HG02884 (cell line): ENCODE data around the gene GALNT9.

ENCODE experiments used
- ATAC-seq: cut with Tn5 transposase; IDR thresholded peaks from one replicate; pipeline ENCODE4 v1.9.1; 2021; ENCODE audit warnings: mild to moderate bottlenecking, moderate library complexity; ENCODE audit not compliant: unreplicated experiment

The GALNT9 gene

DNA sequence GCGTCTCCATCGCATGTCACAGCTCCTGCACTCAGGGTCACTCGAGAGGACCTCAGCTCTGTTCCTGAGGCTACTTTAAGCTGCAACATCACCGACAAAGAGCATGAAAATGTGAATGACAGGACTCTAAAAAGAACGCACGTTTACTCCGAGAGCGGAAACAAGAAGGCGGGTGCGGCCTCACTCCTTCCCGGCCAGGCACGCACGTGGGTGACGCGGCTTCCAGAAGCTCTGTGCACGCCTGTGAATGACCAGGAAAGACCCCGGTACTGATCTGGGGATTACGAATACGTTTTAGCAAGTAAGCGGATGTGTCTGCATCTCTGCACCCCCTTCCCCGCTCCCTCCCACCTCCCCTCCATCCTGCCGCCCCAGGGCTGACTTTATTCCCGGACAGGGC lies 15.2 kb upstream of the GALNT9 start:
- ATAC-seq: no peak

DNA sequence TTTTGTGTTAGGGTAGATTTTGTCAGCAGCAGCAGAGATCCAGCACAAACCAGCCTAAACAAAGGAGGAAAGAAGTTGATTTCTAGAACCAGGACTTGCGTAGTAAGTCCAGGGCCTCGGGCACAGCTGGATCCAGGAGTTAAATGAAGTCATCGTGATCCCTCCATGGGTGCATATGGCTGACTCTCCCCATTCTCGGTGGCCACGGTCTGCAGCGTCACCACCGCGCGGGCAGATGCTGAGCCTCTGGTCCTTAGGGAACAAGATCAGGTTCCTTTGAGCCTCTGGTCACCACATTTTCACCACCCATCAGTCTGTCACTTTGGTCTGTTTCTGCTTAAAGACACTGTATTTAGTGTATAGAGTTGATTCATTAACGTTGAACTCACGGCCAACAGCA lies 14.8 kb upstream of the GALNT9 start:
- no peak for ATAC-seq

- no peak for ATAC-seq
Measured at GRCh38 chr12:132343294-132344004, 14.1 kb upstream of the GALNT9 start.

GRCh38 chr12:132342251-132343227 lies 13.2 kb upstream of the GALNT9 start:
- no peak for ATAC-seq

DNA sequence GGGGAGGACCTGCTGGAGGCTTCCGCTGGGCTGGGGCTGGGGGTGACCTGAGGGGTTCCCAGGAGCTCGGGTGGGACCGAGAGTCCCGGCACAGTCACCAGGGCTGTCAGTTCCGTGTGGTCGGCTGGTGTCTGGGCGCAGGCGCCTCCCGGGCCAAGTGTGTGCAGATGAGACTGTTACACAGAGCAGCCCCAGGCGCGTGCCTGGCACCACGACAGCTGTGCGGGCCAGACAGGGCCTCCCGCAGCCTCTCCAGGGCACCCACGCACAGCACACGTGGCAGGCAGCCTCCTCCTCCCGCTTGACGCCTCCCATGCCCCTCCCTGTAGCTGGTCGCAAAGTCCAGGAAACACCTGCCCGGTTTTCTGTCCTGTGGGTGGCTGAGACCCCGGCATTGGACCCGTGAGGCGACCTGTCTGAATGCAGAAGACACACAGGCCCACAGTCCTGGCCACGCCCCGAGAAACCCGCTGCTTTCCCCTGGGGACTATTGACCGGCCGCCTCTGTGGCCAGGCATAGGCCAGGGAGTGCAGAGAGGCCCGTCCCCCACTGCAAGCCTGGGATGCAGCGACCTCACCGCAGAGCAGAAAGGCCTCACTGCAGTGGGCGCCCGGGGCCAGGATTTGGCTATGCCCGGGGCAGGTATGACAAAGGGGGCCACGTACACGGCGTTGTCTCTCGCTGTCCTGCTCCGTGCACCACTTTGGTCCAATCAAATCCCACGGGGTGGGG lies 12.1 kb upstream of the GALNT9 start:
- no peak for ATAC-seq

DNA sequence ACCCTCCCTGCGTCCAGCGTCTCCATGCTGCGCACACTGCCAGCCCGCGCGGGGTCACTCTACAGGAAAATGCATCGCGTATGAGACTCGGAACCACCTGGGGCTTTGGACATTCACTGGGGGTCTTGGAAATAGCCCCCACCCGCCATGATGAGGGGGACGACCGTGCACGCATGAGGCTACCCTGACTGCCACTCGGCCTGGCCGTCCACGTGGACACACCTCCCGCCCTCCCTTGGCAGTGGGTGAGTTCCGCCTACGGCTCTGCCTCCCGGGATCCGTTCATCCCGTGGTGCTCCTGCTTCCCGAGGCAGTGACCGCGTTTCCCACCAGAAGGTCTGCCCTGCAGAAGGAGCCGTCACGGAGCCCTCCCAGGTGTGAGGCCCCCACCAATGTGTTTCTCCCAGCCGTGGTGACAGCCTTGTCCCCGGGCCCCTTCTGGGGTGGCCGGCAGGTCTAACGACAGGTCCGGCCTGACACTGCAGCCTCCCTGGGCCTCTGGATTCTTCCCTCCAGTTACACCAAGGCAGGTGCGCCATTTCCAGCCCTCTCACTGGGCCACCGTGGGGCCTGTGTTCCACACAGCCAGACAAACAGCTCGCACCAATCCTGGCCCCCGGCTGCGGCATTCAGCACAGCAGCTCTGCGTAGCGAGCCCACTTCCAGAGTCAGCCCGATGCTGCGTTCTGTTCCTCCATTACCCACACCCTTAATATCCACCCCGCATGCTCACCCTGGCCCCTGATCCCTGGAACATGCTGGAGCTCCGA lies 11.1 kb upstream of the GALNT9 start:
- ATAC-seq: no peak

GRCh38 chr12:132339856-132340255 lies 10.5 kb upstream of the GALNT9 start:
- ATAC-seq: no peak

DNA sequence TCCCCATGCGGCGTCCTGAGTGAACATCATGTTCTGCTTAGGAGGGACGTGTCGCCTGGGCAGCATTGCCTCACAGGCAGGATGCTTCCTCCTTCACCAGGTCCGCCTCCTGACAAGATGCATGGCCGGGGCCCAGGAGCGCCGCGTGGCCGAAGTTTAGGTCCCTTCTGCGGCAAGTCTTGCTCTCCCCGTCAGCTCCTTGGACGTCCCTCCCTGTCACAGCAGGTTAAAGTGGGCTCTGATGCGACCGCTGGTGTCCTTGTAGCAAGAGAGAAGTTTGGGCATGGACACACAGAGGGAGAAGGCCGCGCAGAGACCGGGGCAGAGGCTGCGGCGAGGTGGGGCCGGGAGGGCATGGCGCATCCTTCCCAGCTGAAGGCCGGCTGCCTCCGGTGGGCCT lies 9.4 kb upstream of the GALNT9 start:
- ATAC-seq: no peak

DNA sequence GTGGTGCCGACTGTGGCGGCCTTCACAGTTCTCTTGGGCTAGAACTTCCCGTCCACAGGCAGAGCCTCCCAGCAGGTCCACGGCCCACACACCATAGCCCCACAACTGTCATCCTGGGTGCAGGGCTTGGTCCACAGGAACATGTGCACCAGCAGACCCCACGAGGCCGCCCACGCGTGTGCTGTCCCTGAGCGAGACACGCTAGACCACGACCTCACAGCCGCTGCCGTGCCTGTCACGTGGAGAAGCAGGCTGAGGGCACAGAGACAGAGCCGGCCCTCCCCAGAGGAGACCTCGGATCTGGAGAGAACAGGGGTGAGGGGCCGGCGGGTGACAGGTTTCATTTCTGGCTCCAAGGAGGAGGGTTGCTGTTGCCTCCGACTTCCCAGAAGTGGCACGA lies 8.9 kb upstream of the GALNT9 start:
- ATAC-seq: no peak

DNA sequence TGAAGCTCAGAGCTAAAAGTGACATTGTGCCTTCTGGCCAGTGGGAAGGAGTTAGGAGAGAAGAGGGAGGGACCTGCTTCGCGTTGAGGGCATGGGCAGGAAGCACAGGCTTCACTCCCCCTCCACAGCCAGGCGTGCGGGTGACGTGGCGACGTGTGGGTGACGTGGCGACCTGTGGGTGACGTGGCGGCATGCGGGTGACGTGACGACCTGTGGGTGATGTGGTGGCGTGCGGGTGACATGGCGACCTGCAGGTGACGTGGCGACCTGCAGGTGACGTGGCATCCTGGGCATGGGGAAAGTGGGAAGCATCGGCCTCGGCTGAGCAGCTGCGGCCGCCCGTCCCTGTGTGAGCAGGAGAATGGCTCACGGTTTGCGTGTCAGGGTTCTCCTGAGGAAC lies 8.2 kb upstream of the GALNT9 start:
- no peak for ATAC-seq

DNA sequence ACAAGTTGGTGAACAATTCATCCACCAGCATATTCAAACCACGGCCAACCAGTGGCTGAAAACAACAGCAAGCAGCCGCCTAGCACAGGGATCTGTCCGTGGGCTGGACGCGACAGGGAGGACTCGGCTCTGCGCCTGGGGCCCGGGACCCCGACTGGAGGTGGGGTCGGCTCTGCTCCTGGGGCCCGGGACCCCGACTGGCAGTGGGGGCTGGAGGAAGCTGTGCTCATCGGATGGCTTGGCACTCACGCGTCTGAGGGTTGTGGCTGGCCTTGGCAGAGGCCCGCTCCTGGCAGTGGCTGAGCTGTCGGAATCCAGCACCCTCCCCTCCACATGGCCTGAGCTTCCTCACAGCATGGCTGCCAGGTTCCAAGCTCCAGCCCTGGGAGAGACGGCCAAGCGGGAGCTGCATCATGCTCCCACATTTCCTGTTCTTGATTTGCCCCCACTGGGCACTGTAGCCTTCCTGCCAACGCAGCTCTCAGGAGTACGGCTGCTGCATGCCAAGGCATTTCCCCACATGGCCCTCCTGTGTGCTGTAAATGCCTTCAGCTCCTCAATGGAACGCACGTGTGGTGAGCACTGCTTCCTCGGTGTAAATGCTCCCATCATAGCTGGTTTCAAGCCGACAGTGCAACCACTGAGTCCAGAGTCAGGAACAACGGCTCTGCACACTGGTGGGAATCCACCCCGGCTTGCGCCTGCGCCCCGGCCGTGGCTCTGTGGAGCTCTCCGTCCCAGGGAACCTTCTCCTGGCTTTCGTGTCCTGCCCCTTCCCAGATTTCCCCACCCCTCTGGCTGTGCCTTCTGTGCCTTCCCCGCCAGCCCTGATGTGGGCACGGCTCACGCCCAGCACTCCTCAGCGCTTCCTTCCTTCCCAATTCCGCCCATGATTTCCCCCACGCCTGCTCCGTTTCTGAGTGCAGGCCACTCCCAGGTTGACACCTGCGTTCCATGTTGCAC lies 7.3 kb upstream of the GALNT9 start:
- no peak for ATAC-seq

DNA sequence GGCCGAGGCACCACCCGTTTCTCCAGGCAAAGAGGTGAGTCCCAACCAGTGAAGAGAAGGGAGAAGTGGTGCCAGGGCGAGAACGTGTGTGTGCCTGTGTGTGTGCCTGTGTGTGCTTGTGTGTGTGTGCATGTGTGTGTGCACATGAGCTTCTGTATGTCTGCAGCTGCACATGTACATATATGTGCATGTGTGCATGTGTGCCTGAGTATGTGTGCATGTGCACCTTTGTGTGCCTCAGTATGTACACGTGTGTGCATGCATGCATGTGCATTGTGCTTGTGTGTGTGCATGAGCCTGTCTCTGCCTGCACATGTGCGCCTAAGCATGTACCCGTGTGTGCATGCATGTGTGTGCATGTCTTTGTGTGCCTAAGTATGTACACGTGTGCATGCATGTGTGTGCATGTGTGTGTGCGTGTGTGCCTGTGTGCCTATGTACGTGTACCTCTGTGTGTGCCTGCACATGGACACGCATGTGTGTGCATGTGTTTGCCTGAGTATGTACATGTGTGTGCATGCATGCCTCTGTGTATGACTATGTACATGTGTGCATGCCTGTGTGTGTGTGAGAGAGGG lies 5.9 kb upstream of the GALNT9 start:
- no peak for ATAC-seq

- no peak for ATAC-seq
Measured at GRCh38 chr12:132333766-132334165, 4.4 kb upstream of the GALNT9 start.

DNA sequence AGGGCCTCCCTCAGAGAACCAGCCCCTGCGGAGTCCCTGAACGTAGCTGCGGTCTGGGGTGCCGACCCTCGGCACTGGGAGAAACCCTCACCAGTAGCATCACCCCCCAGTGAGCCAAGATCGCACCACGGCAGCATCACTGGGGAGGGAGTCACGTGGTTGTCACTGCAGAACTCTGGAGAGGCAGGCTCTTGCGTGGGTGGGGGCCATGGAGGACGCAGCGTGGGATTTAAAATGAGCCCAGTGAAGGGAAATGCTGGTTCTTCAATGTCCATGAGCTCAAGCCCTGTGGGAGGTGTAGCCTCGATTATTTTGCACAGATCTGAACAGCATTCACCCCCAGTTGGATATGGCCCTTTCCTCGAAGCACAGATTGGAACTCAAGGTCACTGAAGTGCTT lies 3.9 kb upstream of the GALNT9 start:
- ATAC-seq: no peak

DNA sequence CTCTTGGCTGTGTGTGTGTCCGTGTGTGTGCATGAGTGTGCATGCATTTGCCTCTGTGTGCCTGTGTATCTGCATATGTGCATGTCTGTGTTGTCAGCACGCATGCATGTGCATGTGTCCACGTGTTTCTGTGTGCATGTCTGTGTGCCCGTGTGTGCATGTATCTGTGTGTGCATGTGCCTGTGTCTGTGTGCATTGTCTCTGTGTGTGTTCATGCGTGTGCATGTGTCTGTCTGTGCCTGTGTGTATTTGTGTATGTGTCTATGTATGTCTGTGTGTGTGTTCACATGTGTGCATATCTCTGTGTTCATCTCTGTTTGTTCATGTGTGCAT lies 1.1 kb upstream of the GALNT9 start:
- ATAC-seq: no peak

- no peak for ATAC-seq
Measured at GRCh38 chr12:132329720-132330548, 545 bp upstream of the GALNT9 start.

GRCh38 chr12:132328282-132329029 lies 933 bp downstream of the GALNT9 start:
- ATAC-seq: no peak
